SJCRH30 (cell line): ENCODE measurements around the gene IL23R. TPM values are rescaled to one million over a fixed set of nuclear protein-coding genes. Genes with fewer than 3 reads are reported as not detected.
"Not testable (repeated sequence)": the region's sequence is repeated elsewhere in the genome, so short reads cannot be mapped to it uniquely, and the experiment has no call there.

Source experiments
- DNase-seq, 2 experiments: peaks; one replicate each; pipeline ENCODE4 v3.0.0-alpha.2; 2015 to 2020
- H3K27ac ChIP-seq: fragments of 250-450 bp; sonication (Bioruptor Pico); 2 replicates; pipeline ENCODE4 v1.5.1; 2020; ENCODE audit warnings: mild to moderate bottlenecking, moderate library complexity
- H3K27me3 ChIP-seq: fragments of 250-450 bp; sonication (Bioruptor Pico); 2 replicates; pipeline ENCODE4 v1.5.1; 2020; ENCODE audit warnings: mild to moderate bottlenecking, moderate library complexity
- H3K36me3 ChIP-seq: fragments of 250-450 bp; sonication (Bioruptor Pico); 2 replicates; pipeline ENCODE4 v1.5.1; 2020; ENCODE audit warnings: mild to moderate bottlenecking, moderate library complexity
- H3K4me1 ChIP-seq: fragments of 250-450 bp; sonication (Bioruptor Pico); 2 replicates; pipeline ENCODE4 v1.5.1; 2020; ENCODE audit warnings: mild to moderate bottlenecking, moderate library complexity
- H3K4me3 ChIP-seq: fragments of 250-450 bp; sonication (Bioruptor Pico); 2 replicates; pipeline ENCODE4 v1.5.1; 2020; ENCODE audit warnings: mild to moderate bottlenecking, moderate library complexity
- H3K9me3 ChIP-seq: fragments of 250-450 bp; sonication (Bioruptor Pico); replicated peaks from 2 replicates; pipeline ENCODE4 v1.5.1; 2020; ENCODE audit warnings: mild to moderate bottlenecking, moderate library complexity
- total RNA-seq: library from RNA; depleted of rRNA; stranded (reverse); fragments of >200 nt; shearing (Covaris generic); gene quantifications from 2 replicates; pipeline ENCODE4 v1.2.3, GENCODE V29; 2014

IL23R gene
- total RNA-seq, 1 experiment from 2014 or later: not detected

DNA sequence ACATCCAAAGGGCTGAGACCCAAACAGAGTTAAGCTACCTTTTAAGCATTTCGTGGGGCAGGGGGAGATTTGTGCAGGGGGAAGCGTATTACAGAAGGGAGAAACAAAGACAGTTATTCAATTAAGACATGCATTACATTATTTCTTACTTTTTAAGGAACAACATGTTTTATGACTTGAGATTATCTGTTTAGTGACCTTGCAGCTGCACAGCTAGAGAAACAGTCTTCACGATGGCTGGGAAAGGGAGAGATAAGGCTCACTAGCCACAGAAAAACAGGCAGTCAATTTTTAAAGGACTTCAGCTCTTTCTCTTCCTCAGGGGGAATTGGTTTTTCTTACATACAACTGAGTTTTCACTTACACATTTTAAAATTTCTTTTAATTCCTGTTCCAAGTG is 24.4 kb upstream of the IL23R start:
- H3K27me3 ChIP-seq, H3K27ac ChIP-seq, H3K4me1 ChIP-seq, DNase-seq, H3K4me3 ChIP-seq, H3K36me3 ChIP-seq, H3K9me3 ChIP-seq: not testable (repeated sequence)

DNA sequence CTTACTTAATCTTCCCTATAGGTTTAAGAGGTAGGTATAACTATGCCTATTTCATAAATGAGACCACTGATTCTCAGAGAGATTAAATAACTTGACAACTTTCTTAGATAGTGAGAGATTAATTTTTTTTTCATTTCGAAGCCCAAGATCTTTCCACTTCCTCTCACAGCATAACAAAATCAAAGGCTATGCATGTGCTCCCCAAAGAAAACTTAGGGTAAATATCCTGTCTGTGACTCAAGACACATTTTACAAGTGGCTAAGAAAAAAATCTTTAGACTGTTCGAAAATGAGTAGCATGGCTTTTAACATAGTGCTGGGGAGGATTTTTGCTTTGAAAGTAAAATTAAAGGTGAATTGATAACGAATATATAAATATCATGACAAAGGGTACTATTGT is 23.3 kb upstream of the IL23R start:
- no peak for DNase-seq
- Histone ChIP-seq H3K4me1 (0 out of 2 replicates have a peak, but pooled peaks cover 2% of the 10 kb centered on the region), H3K36me3 (no peaks in the 10 kb centered on the region), H3K9me3 (no peaks in the 10 kb centered on the region), H3K27me3 (no peaks in the 10 kb centered on the region), H3K27ac (no peak overlapping the region), H3K4me3 (no peak overlapping the region)

DNA sequence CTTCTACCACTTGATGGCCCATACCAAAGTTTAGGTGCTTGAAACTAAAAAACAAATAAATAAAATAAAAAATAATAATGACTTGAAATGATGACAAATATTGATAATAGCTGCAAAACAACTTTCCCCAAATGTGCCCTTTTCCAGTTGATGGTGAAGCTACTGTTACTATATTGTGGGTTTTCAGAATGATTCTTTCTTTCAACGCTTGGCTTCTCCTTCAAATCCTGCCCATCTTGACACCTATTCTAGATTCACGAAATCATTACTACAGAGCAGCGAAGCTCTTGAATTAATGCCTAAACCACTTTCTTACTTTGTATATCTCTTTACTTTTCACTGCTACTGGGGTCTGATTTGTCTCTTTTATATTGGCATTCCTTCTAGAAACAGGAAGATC is 22.3 kb upstream of the IL23R start:
- Histone ChIP-seq H3K9me3 (no peaks in the 10 kb centered on the region), H3K27me3 (no peaks in the 10 kb centered on the region), H3K4me1 (0 out of 2 replicates have a peak, but pooled peaks cover 2% of the 10 kb centered on the region), H3K36me3 (no peaks in the 10 kb centered on the region), H3K27ac (no peak overlapping the region), H3K4me3 (no peak overlapping the region)
- DNase-seq: no peak

DNA sequence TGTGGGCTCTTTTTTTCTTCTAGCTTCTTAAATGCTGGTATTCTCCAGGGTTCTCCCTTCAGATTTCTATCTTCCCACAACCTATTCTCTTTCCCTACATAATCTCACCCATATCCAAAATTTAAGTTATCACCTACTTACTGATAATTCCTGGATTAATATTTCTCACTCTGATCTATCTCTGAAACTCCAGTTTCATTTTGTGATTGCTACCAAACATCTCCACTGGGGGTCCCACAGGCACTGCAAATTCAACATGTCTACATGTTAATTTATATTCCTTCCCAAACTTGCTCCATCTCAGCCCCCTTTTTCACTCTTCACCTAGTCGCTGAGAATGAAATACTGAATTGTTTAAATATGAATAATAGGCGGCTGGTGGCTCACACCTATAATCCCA is 21.6 kb upstream of the IL23R start:
- Histone ChIP-seq H3K27ac (no peak overlapping the region), H3K27me3 (no peaks in the 10 kb centered on the region), H3K36me3 (no peaks in the 10 kb centered on the region), H3K9me3 (no peaks in the 10 kb centered on the region), H3K4me1 (0 out of 2 replicates have a peak, but pooled peaks cover 2% of the 10 kb centered on the region), H3K4me3 (no peak overlapping the region)
- peak in 1 of 2 experiments; percentile 21 for DNase-seq

DNA sequence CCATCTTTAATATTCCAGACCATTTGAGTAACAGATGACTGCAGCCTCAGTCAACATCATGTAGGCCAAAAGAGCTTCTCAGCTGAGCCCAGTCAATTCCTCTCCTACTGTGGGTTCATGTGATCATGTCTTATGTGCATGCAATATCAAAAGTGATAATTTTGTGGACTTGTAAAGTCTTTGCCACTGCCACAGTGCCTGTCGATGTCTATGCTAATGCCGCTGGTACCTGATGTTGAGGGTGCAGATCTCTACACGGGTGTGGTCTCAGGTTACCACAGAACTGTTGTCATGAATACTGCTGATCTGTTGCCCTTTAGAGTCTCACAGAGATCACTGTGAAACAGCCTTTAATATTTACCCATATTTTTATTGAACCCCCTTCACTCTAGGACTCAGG is 20.2 kb upstream of the IL23R start:
- Histone ChIP-seq H3K36me3 (no peaks in the 10 kb centered on the region), H3K27ac (no peak overlapping the region), H3K4me3 (no peak overlapping the region), H3K27me3 (no peaks in the 10 kb centered on the region), H3K4me1 (0 out of 2 replicates have a peak, but pooled peaks cover under 1% of the 10 kb centered on the region), H3K9me3 (no peaks in the 10 kb centered on the region)
- no peak for DNase-seq

DNA sequence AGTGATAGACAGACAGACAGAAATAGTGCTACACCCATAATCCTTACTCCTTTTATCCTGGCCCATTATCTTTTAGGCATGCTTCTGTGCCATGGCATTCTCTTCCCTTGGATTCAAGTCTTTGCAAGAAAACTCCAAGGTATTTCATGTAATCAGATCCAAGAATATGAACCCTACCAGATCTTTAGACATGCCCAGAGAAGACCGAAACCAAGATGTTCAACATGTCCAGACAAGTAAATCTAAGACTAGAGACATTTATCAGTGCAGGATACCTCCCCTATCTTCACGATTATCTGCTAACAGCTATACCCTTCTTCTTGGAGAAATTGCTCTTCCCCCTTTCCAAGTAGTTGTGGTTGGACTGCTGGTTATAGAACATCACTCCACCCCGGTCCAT is 19.7 kb upstream of the IL23R start:
- H3K27me3 ChIP-seq: no peaks in the 10 kb centered on the region
- no peak overlapping the region for H3K4me3 ChIP-seq
- no peaks in the 10 kb centered on the region for H3K36me3 ChIP-seq
- H3K9me3 ChIP-seq: no peaks in the 10 kb centered on the region
- no peak overlapping the region for H3K27ac ChIP-seq
- no peak for DNase-seq
- H3K4me1 ChIP-seq: no peaks in the 10 kb centered on the region

DNA sequence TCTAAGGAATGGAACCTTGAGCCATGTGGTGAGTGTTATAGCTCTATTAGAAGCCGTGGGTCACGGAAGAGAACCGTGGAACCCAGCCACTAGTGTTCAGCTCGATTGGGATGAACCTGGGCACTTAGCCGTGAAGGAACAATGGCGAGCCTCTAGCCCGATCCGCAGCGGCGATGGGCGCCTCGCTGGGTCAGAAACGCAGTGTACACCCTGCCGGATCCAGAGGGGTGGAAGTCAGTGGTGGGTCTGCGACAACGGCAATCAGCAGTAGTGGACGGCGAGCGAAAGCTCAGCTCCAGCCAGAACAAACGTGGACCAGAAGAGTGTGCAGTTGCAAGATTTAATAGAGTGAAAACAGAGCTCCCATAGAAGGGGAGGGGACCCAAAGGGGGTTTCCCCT is 18.3 kb upstream of the IL23R start:
- not testable (repeated sequence) for H3K9me3 ChIP-seq, H3K4me1 ChIP-seq, H3K27me3 ChIP-seq, DNase-seq, H3K27ac ChIP-seq, H3K36me3 ChIP-seq, H3K4me3 ChIP-seq

DNA sequence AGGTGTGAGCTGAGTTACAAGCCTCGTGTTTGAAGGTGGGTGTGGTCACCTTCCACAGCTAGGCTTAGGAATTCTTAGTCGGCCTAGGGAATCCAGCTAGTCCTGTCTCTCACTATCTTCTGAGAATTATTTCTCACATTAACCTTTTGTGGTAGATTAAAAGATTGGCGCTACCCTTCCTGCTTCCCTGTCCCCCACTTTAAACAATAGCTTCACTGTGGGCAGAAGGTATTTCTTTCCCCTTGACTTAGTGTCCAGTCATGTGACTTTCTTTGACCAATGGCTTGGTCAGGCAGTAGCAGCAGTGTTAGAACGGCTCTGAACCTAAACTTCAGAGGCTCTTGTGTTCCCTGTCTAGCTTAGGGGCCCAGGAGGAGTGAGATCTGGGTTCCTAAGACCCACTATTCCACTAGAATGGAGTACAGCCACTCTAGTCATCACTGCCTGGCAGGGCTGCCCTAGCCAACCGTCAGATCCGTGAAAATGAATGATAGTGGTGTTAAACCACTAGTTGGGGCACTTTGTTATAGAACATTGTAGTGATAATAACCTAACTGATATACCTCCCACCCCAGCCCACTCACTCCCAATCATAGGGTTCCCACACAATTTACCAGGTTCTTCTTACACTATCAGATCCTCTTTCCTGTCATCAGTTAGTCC is 17.6 kb upstream of the IL23R start:
- H3K4me1 ChIP-seq: no peaks in the 10 kb centered on the region
- H3K27ac ChIP-seq: no peak overlapping the region
- H3K4me3 ChIP-seq: peak overlapping the region; percentile 6
- no peaks in the 10 kb centered on the region for H3K27me3 ChIP-seq
- no peaks in the 10 kb centered on the region for H3K9me3 ChIP-seq
- no peaks in the 10 kb centered on the region for H3K36me3 ChIP-seq
- peak; percentile 19 to 57 for DNase-seq

DNA sequence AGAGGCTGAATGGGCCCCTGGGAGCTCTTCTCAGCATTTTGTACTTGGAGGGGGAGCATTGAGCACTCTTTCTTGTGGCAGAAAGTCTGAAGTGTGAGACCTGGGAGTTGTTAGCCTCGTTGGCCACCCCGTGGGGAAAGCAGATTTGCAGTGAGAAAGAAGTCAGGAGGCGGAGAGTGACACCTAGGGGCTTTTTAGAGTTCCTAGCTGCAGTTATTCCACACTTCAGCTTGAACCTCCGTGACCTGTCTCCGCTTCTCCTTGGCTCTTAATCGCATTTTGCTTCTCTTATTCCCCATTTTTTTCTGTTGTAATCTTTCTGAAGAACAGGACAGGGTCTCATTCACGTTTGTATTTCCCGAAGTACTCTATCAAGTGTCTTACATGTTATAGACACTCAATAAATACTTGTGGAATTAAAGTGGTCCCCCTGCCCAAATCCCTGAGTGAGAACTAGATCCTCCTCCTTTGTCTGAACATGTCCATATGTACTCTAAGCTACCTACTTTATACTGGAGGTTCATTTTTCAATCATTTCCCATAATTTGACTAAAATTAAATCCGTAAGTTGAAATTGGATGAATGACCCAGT is 17.0 kb upstream of the IL23R start:
- peak overlapping the region; percentile 6 for H3K4me3 ChIP-seq
- no peaks in the 10 kb centered on the region for H3K4me1 ChIP-seq
- H3K27me3 ChIP-seq: no peaks in the 10 kb centered on the region
- no peaks in the 10 kb centered on the region for H3K9me3 ChIP-seq
- H3K27ac ChIP-seq: no peak overlapping the region
- no peaks in the 10 kb centered on the region for H3K36me3 ChIP-seq
- peak; percentile 75 to 87 for DNase-seq

DNA sequence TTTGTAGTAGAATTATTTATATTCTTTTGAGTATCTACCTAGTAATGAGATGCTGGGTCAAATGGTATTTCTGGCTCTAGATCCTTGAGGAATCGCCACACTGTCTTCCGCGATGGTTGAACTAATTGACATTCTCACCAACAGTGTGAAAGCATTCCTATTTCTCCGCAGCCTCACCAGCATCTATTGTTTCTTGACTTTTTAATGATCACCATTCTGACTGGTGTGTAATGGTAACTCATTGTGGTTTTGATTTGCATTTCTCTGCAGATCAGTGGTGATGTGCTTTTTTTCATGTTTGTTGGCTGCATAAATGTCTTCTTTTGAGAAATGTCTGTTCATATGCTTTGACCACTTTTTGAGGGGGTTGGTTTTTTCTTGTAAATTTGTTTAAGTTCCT is 15.3 kb upstream of the IL23R start:
- no peak overlapping the region for H3K27ac ChIP-seq
- 0 out of 2 replicates have a peak, but pooled peaks cover 3% of the 10 kb centered on the region for H3K9me3 ChIP-seq
- no peaks in the 10 kb centered on the region for H3K36me3 ChIP-seq
- no peak overlapping the region for H3K4me3 ChIP-seq
- H3K4me1 ChIP-seq: no peaks in the 10 kb centered on the region
- DNase-seq: no peak
- H3K27me3 ChIP-seq: no peaks in the 10 kb centered on the region

DNA sequence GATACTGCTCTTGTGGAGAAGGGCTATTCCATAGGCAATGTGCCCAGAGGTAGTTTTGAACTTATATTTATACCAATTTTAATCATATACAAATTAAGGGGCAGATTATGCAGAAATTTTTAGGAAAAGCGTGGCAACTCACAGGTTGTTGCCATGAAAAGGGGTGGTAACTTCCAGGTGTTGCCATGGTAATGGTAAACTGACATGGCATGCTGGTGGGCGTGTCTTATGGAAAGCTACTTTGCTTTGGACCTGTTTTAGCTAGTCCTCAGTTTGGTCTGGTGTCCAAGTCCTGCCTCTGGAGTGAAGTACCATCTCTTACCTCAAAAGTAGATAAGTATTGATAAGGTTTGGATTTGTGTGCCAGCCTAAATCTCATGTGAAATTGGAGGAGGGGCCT is 7.9 kb upstream of the IL23R start:
- H3K27ac ChIP-seq: no peak overlapping the region
- 0 out of 2 replicates have a peak, but pooled peaks cover 3% of the 10 kb centered on the region for H3K9me3 ChIP-seq
- H3K27me3 ChIP-seq: no peaks in the 10 kb centered on the region
- H3K4me1 ChIP-seq: peaks cover 12% of the 10 kb centered on the region
- H3K4me3 ChIP-seq: no peak overlapping the region
- H3K36me3 ChIP-seq: no peaks in the 10 kb centered on the region
- DNase-seq: no peak

DNA sequence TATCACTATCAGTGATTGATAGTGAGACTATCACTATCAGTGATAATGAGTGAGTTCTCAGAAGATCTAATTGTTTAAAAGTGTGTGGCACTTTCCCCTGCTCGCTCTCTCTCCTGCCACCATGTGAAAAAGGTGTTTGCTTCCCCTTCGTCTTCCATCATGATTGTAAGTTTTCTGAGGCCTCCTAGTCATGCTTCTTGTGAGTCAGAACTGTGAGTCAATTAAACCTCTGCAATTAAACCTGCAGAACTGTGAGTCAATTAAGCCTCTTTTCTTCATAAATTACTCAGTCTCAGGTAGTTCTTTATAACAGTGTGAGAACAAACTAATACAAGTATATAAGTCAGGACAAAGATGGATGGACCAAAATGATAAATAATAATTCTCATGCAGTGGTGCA is 7.0 kb upstream of the IL23R start:
- no peak for DNase-seq
- Histone ChIP-seq H3K4me3 (no peak overlapping the region), H3K9me3 (0 out of 2 replicates have a peak, but pooled peaks cover 7% of the 10 kb centered on the region), H3K27ac (no peak overlapping the region), H3K4me1 (peaks cover 19% of the 10 kb centered on the region), H3K36me3 (no peaks in the 10 kb centered on the region), H3K27me3 (no peaks in the 10 kb centered on the region)

DNA sequence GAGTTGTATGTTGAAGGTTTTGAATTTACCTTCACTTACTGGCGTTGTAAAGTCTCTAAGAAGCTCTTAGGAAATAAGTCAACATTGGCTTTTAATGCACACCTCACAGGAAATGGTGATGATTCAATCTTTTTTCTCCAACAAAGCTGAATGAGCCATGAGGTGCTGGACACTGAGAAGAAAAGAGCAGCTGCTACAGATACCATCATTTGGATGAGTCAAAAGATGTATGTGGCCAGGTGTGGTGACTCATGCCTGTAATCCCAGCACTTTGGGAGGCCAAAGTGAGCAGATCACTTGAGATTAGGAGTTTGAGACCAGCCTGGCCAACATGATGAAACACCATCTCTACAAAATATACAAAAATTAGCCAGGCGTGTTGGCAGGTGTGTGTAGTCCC is 3.3 kb upstream of the IL23R start:
- no peaks in the 10 kb centered on the region for H3K27me3 ChIP-seq
- H3K4me3 ChIP-seq: no peak overlapping the region
- peak overlapping the region; percentile 89 for H3K27ac ChIP-seq
- DNase-seq: peak; percentile 88 to 90
- H3K36me3 ChIP-seq: no peaks in the 10 kb centered on the region
- H3K4me1 ChIP-seq: peaks cover 19% of the 10 kb centered on the region
- H3K9me3 ChIP-seq: 0 out of 2 replicates have a peak, but pooled peaks cover 5% of the 10 kb centered on the region

DNA sequence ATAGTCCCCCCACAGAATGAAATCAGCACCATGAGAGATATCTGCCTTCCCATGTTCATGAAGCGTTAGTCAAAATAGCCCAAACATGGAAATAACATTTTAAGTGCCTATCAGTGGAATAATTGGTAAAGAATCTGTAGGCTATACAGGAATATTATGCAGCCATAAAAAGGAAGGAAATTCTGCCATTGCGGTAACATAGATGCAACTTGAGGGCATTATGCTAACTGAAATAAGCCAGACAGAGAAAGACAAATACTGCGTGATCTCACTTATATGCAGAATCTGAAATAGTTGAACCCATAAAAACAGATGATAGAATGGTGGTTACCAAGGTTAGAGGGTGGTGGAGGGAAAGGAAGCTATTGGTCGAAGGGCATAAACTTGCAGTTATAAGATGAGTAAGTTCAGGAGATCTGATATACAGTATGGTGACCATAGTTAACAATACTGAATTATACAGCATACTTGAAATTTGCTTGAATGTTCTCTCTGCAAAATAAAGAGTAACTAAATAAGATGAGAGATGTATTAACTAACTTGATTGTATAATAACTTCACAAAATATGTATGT is 699 bp upstream of the IL23R start:
- H3K36me3 ChIP-seq: no peaks in the 10 kb centered on the region
- H3K4me1 ChIP-seq: peaks cover 19% of the 10 kb centered on the region
- H3K27me3 ChIP-seq: no peaks in the 10 kb centered on the region
- H3K9me3 ChIP-seq: 0 out of 2 replicates have a peak, but pooled peaks cover 5% of the 10 kb centered on the region
- no peak overlapping the region for H3K27ac ChIP-seq
- H3K4me3 ChIP-seq: no peak overlapping the region
- no peak for DNase-seq

DNA sequence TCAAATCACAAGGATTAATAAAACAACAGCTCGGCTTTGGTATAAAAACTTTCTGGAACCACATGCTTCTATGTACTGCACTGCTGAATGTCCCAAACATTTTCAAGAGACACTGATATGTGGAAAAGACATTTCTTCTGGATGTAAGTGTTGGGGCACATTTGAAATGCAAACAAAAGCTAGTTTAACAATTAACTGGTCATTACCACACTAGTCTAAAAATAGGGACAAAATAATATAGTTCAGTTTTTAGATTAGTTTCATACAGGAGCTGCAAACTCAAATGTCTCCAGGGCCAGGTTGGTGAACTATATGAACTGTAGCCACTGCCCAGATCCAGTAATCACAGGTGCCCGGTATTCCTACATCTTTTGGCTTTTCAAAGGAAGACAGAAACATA is 3.2 kb downstream of the IL23R start:
- no peak for DNase-seq
- Histone ChIP-seq H3K9me3 (no peaks in the 10 kb centered on the region), H3K4me1 (peaks cover 6% of the 10 kb centered on the region; the same call in 1 of the 2 replicates), H3K27me3 (no peaks in the 10 kb centered on the region), H3K36me3 (no peaks in the 10 kb centered on the region), H3K27ac (no peak overlapping the region), H3K4me3 (no peak overlapping the region)
